ENCODE measurements around the gene NRG3. TPM values are rescaled to one million over a fixed set of nuclear protein-coding genes. Genes with fewer than 3 reads are reported as not detected.

The NRG3 gene
- total and polyA plus RNA-seq, 2 of the 8 experiments (the other 6 are each of a cell fraction or from before 2014, with no cell fraction given) = 4.2 to 5.0 TPM

DNA sequence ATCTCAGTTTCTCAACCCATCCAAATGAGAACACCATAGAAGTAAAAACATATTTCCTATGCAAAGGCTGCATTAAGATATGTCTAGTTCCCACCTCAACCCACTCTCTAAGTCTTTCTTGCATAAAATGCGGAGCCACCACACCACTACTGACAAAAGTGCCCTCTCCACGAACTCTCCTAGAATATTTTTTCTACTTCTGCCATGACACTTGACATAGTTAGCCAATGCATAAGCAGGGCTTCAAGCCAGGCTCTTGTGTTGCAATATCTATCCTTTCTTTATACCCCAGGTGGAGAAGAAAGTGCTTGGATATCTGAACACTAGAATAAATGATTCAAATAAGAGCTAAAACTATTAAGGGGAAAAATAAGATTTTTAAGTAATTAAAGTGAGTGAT lies 465.2 kb downstream of the NRG3 start:
- FAIRE-seq (no peak), DNase-seq (ENCODE audit: low read depth in 1 of 2, low spot score in 2 of 2) (no peak)
- Histone ChIP-seq H3K27me3 (replicated peaks in 1 of 4; ENCODE audit: control insufficient read depth in 3 of 4, extremely low read depth in 1 of 4, insufficient read depth in 3 of 4, low read length in 3 of 4) (no peaks in the 10 kb centered on the region), H3K27ac (ENCODE audit: low read depth, low read length) (no peak overlapping the region), H3K56ac (replicated peaks; ENCODE audit: insufficient read length, low read depth, low read length) (no peak overlapping the region), H4K91ac (replicated peaks; ENCODE audit: insufficient read length, low read length) (no peak overlapping the region), H4K8ac (ENCODE audit: extremely low read depth, insufficient read depth, low read length) (no peak overlapping the region), H2BK20ac (ENCODE audit: low read length) (no peak overlapping the region), H2BK15ac (ENCODE audit: low read length) (no peak overlapping the region), H3K4ac (replicated peaks; ENCODE audit: insufficient read length, low read depth, low read length) (no peak overlapping the region), H2BK12ac (ENCODE audit: low read depth, low read length) (no peak overlapping the region), H4K20me1 (replicated peaks in 1 of 2; ENCODE audit: control insufficient read depth in 1 of 2, insufficient read depth in 2 of 2, low read length in 2 of 2) (no peaks in the 10 kb centered on the region), H3K4me3 (ENCODE audit: extremely low read depth in 1 of 4, insufficient read depth in 2 of 4, low read depth in 3 of 4, low read length in 4 of 4) (no peak overlapping the region), H3K79me1 (ENCODE audit: low read depth, low read length) (no peaks in the 10 kb centered on the region), H3K14ac (ENCODE audit: insufficient read length) (no peak overlapping the region), H3K79me2 (ENCODE audit: control insufficient read depth in 1 of 2, insufficient read depth in 2 of 2, low read length in 2 of 2) (no peaks in the 10 kb centered on the region), H3K9me3 (ENCODE audit: insufficient read depth in 2 of 2, low read depth in 1 of 2, low read length in 1 of 2) (no peaks in the 10 kb centered on the region), H2BK120ac (replicated peaks; ENCODE audit: low read depth, low read length) (no peak overlapping the region), H3K36me3 (ENCODE audit: control insufficient read depth in 2 of 4, insufficient read depth in 4 of 4, low read length in 3 of 4) (no peaks in the 10 kb centered on the region), H3K23me2 (ENCODE audit: low read depth, low read length) (no peaks in the 10 kb centered on the region), H4K5ac (ENCODE audit: insufficient read length, low read depth, low read length) (no peak overlapping the region), H2BK5ac (ENCODE audit: low read depth, low read length) (no peak overlapping the region), H3K23ac (ENCODE audit: insufficient read length) (no peak overlapping the region), H3K18ac (ENCODE audit: extremely low read depth, low read length) (no peak overlapping the region), H3K9ac (replicated peaks in 1 of 4; ENCODE audit: extremely low read depth in 1 of 4, low read depth in 3 of 4, low read length in 3 of 4) (no peak overlapping the region), H2AK5ac (ENCODE audit: low read depth, low read length) (no peak overlapping the region), H3K4me2 (ENCODE audit: insufficient read depth in 1 of 2, low read depth in 2 of 2, low read length in 2 of 2) (no peak overlapping the region), H2AFZ (ENCODE audit: low read length) (no peak overlapping the region), H3K4me1 (replicated peaks in 1 of 4; ENCODE audit: control insufficient read depth in 3 of 4, insufficient read depth in 4 of 4, low read length in 3 of 4) (no peaks in the 10 kb centered on the region)
- CTCF ChIA-PET (ENCODE audit: partially characterized antibody) = interaction anchor here (0.9 kb wide), 1 partner anchor 242 kb away, joined by 4 read pairs; no protein-coding TSS in a partner anchor
- POLR2A ChIA-PET (ENCODE audit: partially characterized antibody) = no interaction called here
- WGBS, 2 experiments (ENCODE audit: extremely low coverage in 1 of 2, insufficient coverage in 1 of 2, insufficient read length in 1 of 2, insufficient replicate concordance in 2 of 2, low coverage in 1 of 2, low lambda C conversion rate in 2 of 2, missing lambda C conversion rate in 1 of 2) = 95% methylated on average over 2 of the region's 2 CpGs; no CpG with 5 or more reads in 1 of the 2 experiments
- TF ChIP-seq SRF (IDR thresholded peaks at IDR 0.05; ENCODE audit: low read depth, low read length) = no peak
- no peak for TF ChIP-seq NANOG (IDR thresholded peaks at IDR 0.05; ENCODE audit: insufficient read depth, low read depth, low read length, poor library complexity, severe bottlenecking)
- no peak for TF ChIP-seq RAD21 (IDR thresholded peaks at IDR 0.05 in 1 of 2, conservative IDR thresholded peaks at IDR 0.05 in 1 of 2; ENCODE audit: low read depth in 2 of 2, low read length in 2 of 2)
- TF ChIP-seq, protein P1, sequence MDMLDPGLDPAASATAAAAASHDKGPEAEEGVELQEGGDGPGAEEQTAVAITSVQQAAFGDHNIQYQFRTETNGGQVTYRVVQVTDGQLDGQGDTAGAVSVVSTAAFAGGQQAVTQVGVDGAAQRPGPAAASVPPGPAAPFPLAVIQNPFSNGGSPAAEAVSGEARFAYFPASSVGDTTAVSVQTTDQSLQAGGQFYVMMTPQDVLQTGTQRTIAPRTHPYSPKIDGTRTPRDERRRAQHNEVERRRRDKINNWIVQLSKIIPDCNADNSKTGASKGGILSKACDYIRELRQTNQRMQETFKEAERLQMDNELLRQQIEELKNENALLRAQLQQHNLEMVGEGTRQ (IDR thresholded peaks at IDR 0.05; ENCODE audit: low read length) = no peak
- no peak for TF ChIP-seq YY1 (IDR thresholded peaks at IDR 0.05; ENCODE audit: low read depth, low read length)
- TF ChIP-seq BRCA1 (IDR thresholded peaks at IDR 0.05; ENCODE audit: low read depth, low read length) = no peak
- no peak for TF ChIP-seq TCF12 (IDR thresholded peaks at IDR 0.05; ENCODE audit: low read depth, low read length)
- no peak for TF ChIP-seq KDM4A (IDR thresholded peaks at IDR 0.05; ENCODE audit: low read depth, low read length, severe bottlenecking)
- no peak for TF ChIP-seq TEAD4 (IDR thresholded peaks at IDR 0.05; ENCODE audit: low read depth, low read length)
- TF ChIP-seq SIN3A (conservative IDR thresholded peaks at IDR 0.05 in 1 of 2, IDR thresholded peaks at IDR 0.05 in 1 of 2; ENCODE audit: low read depth in 1 of 2, low read length in 2 of 2) = no peak
- no peak for TF ChIP-seq ASH2L (IDR thresholded peaks at IDR 0.05; ENCODE audit: low read length)
- TF ChIP-seq EGR1 (IDR thresholded peaks at IDR 0.05; ENCODE audit: borderline replicate concordance, low read depth, low read length) = no peak
- TF ChIP-seq POLR2AphosphoS5 (IDR thresholded peaks at IDR 0.05; ENCODE audit: low read depth, low read length) = no peak
- no peak for TF ChIP-seq FOSL1 (IDR thresholded peaks at IDR 0.05; ENCODE audit: insufficient read depth, low read depth, low read length)
